NOMO-1 (cell line): ENCODE data around the gene VPS41.

Experiments
- DNase-seq, 2 experiments: peaks; one replicate each; lab custom pipeline; 2025; ENCODE audit not compliant: unreplicated experiment in 2 of 2; lab: John Stamatoyannopoulos, UW

Gene VPS41

GRCh38 chr7:38677981-38678697 is 230.9 kb downstream of the VPS41 start:
- no peak for DNase-seq

DNA sequence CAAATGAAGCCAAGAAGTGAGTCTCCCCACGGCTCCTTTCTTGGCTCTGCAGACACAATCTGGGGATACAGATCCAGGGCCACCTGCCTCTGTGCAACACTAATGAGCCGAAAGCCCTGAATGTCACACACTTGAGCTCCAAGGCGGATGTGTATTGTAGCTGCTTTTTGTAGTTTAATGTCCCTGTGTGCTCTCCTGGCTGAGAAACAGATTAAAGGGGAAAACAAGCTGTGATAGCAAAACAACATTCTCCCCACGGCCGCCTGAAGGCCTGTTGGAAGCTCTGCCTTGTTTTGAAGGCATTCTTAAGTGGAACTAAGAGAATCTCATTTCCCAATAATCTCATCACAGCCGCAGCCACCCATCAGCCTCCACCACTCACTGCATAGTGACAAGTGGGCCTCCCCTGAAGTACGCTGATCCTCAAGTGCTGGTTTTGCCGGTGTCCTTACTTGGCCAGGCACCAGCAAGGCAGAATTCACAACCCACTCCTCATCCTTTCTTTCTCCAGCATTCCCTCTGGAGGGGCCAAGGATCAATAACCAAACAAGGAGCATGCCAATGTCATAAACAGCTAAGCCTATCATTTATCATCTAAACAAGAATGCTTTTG is 233.4 kb downstream of the VPS41 start:
- no peak for DNase-seq

DNA sequence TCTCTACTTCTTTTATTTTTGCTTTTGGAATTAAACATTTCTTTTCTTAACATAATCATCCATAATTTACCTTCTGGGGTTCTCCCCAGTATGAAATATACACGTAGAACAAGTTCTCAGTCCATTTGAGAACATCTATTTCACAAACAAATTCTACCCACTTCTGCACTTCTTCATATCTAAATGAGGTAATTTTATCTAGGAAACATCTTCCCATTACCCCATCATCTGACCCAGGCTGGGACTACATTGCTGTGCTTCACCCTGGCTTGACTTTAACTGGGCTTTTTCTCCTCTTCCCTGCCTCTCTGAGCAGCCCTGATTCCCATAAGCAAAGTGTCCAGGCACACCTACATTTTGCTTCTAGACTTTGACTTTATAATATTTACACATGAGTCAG is 234.5 kb downstream of the VPS41 start:
- no peak for DNase-seq

DNA sequence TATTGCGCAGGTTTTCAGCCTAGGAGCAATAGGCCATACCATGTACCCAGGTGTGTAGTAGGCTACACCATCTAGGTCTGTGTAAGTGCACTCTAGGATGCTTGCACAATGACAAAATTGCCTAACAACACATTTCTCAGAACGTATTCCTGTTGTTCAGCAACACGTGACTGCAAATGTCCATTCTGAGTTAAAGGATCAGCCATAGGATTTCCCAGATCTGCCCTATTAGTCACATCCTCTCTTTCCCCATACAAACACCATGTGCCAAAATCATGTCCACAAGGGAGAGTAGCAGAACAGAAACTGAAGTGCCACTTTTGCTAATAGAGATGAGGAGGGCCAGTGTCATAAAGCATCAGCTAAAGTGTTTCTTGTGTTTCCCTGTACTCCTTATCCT is 235.2 kb downstream of the VPS41 start:
- no peak for DNase-seq
